Left renal pelvis (tissue), 4 donors: ENCODE results near the gene ZNF324. TPM values are rescaled to one million over a fixed set of nuclear protein-coding genes. Genes with fewer than 3 reads are reported as not detected.

ENCODE experiments used
- DNase-seq, 4 donors: peaks; one replicate each; pipeline ENCODE4 v3.0.0-alpha.2; 2013; ENCODE audit warnings: low read depth in 4 of 4, low spot score in 3 of 4
- polyA plus RNA-seq, 4 donors: library from polyadenylated mRNA; unstranded; fragments of 120-200 nt; gene quantifications; one replicate each; pipeline ENCODE4 v1.2.1, GENCODE V29; 2013; ENCODE audit not compliant: insufficient read length in 4 of 4

The ZNF324 gene
- polyA plus RNA-seq, 4 donors, result 7.2 to 12.1 (median 8.9) TPM

- peak; percentile 85 to 91 (median 90) for DNase-seq
These were observed 52.7 kb downstream of the ZNF324 start, which contains the start of gene ZBTB45 for GRCh38 chr19:58519355-58520256. Gene ZBTB45, minus strand, starts transcription at chr19:58519810. Its CDS starts 2,137 bp downstream, at chr19:58517673.

DNA sequence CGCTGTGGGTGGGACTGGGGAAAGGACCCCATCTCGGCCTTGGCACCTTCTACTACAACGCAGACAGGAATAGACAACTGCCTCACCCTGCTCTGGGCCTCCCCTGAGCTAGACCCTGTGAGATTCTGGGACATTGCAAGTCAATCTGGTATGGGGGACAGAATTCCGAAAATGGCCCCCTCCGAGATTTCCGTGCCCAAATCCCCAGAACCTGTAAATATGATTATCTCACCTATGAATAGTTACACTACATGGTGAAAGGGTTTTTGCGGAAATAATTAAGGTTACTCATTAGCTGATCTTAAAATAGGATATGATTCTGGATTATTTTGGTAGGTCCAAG lies 53.3 kb downstream of the ZNF324 start:
- no peak for DNase-seq

DNA sequence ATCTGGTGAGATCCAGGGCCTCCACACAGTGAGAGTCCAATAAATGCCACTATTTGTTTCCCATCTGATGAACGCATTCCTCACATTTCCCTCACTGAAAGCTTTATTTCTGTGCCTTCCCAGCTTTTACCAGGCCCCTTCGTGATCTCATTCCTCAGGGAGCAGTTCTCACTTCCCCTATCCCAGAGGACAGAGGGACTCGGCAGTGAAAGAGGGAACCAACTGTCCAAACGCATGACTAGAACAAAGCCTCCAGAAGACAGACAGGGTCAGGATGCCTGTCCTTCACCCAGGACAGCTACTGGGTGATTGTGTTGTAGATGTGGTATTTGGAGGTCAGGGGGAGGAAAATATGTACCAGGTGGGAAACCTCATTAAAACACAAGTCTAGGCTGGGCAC lies 54.8 kb downstream of the ZNF324 start:
- DNase-seq, result no peak

GRCh38 chr19:58522709-58523108 lies 55.8 kb downstream of the ZNF324 start:
- no peak for DNase-seq

Other genes with a start within 250 kb of the ZNF324 start
- gene ZNF544, start 238.2 kb upstream of the ZNF324 start, polyA plus RNA-seq, result 10 to 100 TPM; 23.4 to 40.1 (median 34.6) TPM
- 1 to 10 TPM; 5.5 to 8.8 (median 8.0) TPM for gene ZNF8, start 188.1 kb upstream of the ZNF324 start, polyA plus RNA-seq
- 10 to 100 TPM; 42.7 to 53.2 (median 46.3) TPM for gene ERVK3-1, start 161.7 kb upstream of the ZNF324 start, polyA plus RNA-seq
- gene ZSCAN22, start 140.1 kb upstream of the ZNF324 start, polyA plus RNA-seq, result 1 to 10 TPM; 3.5 to 4.2 (median 3.8) TPM
- 1 to 10 TPM in 3 of 4 donors, under 1 TPM in 1; 0.89 to 1.9 (median 1.3) TPM for gene A1BG, start 113.6 kb upstream of the ZNF324 start, polyA plus RNA-seq
- 1 to 10 TPM; 2.9 to 6.5 (median 3.8) TPM for gene ZNF497, start 104.3 kb upstream of the ZNF324 start, polyA plus RNA-seq
- 1 to 10 TPM; 1.9 to 5.0 (median 2.5) TPM for gene ZNF837, start 86.0 kb upstream of the ZNF324 start, polyA plus RNA-seq
- 1,000 to 10,000 TPM in 1 of 4 donors, 100 to 1,000 TPM in 3; 837 to 1,018 (median 886) TPM for gene RPS5, start 79.8 kb upstream of the ZNF324 start, polyA plus RNA-seq
- not detected for gene RNF225, start 71.4 kb upstream of the ZNF324 start, polyA plus RNA-seq
- gene ZNF584, start 58.4 kb upstream of the ZNF324 start, polyA plus RNA-seq, result 10 to 100 TPM; 12.2 to 13.6 (median 12.7) TPM
- 10 to 100 TPM in 3 of 4 donors, 1 to 10 TPM in 1; 9.0 to 15.9 (median 14.3) TPM for gene ZNF132, start 26.9 kb upstream of the ZNF324 start, polyA plus RNA-seq
- 1 to 10 TPM; 5.6 to 7.1 (median 6.1) TPM for gene ZNF324B, start 15.5 kb upstream of the ZNF324 start, polyA plus RNA-seq
- gene ZNF446, start 9.3 kb downstream of the ZNF324 start, polyA plus RNA-seq, result 10 to 100 TPM; 13.3 to 20.6 (median 13.8) TPM
- gene SLC27A5, start 44.9 kb downstream of the ZNF324 start, polyA plus RNA-seq, result 10 to 100 TPM in 1 of 4 donors, 1 to 10 TPM in 3; 6.8 to 11.3 (median 8.6) TPM
- 10 to 100 TPM in 1 of 4 donors, 1 to 10 TPM in 3; 8.7 to 15.3 (median 9.0) TPM for gene ZBTB45, start 52.7 kb downstream of the ZNF324 start, polyA plus RNA-seq
- 100 to 1,000 TPM; 508 to 729 (median 693) TPM for gene TRIM28, start 77.0 kb downstream of the ZNF324 start, polyA plus RNA-seq
- 100 to 1,000 TPM in 3 of 4 donors, 10 to 100 TPM in 1; 79.1 to 120 (median 116) TPM for gene CHMP2A, start 88.0 kb downstream of the ZNF324 start, polyA plus RNA-seq
- 10 to 100 TPM; 65.6 to 98.9 (median 96.5) TPM for gene UBE2M, start 91.5 kb downstream of the ZNF324 start, polyA plus RNA-seq
- 10 to 100 TPM; 21.8 to 56.7 (median 29.6) TPM for gene MZF1, start 106.3 kb downstream of the ZNF324 start, polyA plus RNA-seq